HG02588 (cell line): ENCODE measurements around the gene CLDN7.
"Not testable (repeated sequence)": the region's sequence is repeated elsewhere in the genome, so short reads cannot be mapped to it uniquely, and the experiment has no call there.

Experiments
- ATAC-seq: cut with Tn5 transposase; IDR thresholded peaks from one replicate; pipeline ENCODE4 v1.9.1; 2021; ENCODE audit warnings: mild to moderate bottlenecking, moderate library complexity; ENCODE audit not compliant: unreplicated experiment

CLDN7 gene

DNA sequence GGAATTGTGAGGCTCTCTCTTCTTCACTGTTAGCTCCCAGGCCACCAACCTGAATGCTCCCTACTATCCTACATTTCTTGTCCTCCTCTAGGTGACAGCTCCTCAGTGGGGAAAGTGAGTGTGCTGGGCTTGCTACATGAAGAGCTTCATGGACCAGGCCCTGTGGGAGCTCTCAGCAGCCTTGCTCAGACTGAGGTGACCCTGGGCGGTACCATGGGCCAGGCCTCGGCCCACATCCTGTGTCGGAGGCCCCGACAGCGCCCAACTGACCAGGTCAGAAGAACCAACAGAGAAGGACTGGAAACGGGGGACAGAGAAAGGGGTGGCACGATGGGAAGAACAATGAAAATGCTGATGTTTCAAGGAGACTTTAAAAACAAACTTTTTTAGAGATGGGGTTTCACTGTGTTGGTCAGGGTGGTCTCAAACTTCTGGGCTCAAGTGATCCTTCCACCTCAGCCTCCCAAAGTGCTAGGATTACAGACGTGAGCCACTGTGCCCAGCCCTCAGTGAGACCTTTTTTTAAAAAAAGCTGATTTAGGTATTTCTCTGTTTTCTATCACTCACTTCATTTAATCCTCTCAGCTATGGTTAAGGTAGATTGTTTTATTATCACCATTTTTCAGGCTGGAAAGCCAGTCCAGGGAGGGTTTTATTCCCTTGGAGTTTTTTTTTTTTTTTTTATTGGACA is 5.4 kb downstream of the CLDN7 start:
- ATAC-seq: no peak

DNA sequence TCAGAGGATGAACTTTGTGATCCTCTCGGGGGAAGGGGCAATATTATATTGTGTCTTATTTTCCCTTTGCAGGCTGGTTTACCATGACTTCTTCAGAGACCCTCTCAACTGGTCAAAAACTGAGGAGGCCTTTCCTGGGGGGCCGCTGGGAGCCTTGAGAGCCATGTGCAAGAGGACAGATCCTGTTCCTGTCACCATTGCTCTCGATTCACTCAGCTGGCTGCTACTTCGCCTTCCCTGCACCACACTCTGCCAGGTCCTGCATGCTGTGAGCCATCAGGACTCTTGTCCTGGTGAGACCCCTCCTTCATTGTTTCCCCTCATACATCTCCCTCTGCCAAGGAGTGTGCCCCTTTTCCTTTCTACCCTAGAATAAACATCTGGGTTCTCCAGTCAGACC is 7.8 kb downstream of the CLDN7 start:
- no peak for ATAC-seq

GRCh38 chr17:7253082-7253481 is 9.2 kb downstream of the CLDN7 start:
- no peak for ATAC-seq

- peak; percentile 43 for ATAC-seq
Observed at GRCh38 chr17:7252176-7253043, 9.9 kb downstream of the CLDN7 start, which contains the start of gene ELP5. ELP5 (plus strand) TSS chr17:7252215; CDS start chr17:7252551, 336 bp downstream.

DNA sequence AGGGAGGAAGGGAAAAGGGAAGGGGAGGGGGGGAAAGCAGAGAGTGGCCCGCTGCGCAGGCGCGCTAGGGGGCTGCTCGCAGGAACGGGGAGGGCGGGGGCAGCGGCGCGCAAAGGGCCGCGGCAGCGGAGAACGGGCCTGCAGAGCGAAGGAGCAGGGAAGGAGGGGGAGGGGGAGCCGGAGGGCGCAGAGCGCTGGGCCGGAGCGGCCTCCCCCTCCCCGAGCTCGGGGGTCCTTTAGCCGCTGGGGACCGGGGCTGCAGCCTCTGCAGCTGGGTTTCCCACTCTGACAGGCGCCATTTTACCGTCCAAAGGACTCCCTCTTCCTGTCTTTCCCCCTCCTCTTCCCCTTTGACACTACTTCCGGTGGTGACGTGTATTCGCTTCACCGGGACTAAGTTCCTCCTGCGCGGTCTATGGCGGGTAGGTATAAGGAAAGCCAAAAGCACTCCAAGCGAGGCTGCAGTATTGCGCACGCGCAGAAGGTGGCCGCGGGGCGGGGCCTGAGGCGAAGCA is 10.6 kb downstream of the CLDN7 start, which contains the start of gene CTDNEP1:
Gene CTDNEP1, minus strand, starts transcription at position 74 of the 515 bp plus-strand sequence. CDS start 438 bp downstream, outside the sequence.
- peak; percentile 77 for ATAC-seq

GRCh38 chr17:7250695-7251627 is 11.3 kb downstream of the CLDN7 start:
- ATAC-seq: peak; percentile 2

- ATAC-seq: no peak
Observed at GRCh38 chr17:7249830-7250229, 12.4 kb downstream of the CLDN7 start.

GRCh38 chr17:7249214-7249613 is 13.1 kb downstream of the CLDN7 start:
- ATAC-seq: no peak

DNA sequence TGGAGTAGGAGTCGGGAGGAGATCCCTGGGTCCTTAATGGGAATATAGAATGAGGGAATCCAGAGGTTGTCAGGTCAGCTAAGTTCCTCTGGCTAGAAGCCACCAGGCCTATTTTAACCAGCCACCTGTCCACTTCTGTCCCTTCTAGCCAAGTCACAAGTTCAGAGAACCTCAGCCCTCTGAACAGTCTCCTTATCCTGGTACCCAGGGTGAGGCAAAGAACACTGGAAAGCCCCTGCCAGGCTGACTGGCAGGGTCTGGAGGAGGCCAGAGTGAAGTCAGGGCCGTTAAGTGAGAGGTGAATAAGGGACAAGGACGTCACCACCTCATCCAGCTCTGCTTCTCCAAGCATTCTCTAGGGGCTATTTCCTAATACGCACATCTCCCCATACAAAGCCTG is 13.5 kb downstream of the CLDN7 start:
- ATAC-seq: no peak

DNA sequence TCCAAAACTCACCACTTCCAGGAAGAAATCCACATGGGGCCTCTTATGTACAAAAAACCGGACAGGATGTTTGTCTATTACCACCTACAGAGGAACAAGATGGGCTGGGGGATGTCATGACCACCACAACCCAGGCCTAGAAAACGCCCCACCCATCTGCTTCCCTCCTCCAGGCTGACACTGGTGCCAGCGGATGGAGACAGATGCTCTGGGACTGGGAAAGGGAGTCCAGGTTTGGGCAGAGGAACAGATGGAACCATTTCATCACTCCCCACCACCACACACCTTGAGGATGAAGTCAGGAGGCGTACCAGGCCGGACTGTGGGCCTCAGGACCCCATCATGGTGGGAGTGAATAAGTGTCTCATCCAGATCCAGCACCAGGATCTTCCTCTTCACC is 15.5 kb downstream of the CLDN7 start:
- ATAC-seq: no peak

DNA sequence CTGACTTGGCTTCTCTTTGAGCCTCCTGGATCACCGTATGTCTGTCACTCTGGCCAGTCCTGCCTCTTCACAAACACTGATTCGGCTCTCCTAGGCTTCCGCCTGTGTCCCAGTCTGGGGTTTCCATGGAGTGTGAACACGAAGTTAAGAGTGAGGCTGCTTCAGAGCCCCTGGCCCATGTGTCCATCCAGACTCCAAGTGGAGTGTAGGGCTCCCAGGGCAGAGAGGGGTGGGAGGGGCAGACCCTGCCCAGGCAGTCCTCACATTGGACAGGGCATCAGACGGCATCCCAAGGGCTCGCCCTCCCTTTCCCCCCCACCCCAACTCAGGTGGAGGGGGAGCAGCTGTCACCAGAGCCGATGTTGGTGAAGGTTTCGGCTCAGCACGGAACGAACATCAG is 18.4 kb downstream of the CLDN7 start:
- ATAC-seq: not testable (repeated sequence)

GRCh38 chr17:7243453-7243729 is 18.9 kb downstream of the CLDN7 start:
- no peak for ATAC-seq

GRCh38 chr17:7242717-7243452 is 19.4 kb downstream of the CLDN7 start:
- peak; percentile 37 for ATAC-seq

DNA sequence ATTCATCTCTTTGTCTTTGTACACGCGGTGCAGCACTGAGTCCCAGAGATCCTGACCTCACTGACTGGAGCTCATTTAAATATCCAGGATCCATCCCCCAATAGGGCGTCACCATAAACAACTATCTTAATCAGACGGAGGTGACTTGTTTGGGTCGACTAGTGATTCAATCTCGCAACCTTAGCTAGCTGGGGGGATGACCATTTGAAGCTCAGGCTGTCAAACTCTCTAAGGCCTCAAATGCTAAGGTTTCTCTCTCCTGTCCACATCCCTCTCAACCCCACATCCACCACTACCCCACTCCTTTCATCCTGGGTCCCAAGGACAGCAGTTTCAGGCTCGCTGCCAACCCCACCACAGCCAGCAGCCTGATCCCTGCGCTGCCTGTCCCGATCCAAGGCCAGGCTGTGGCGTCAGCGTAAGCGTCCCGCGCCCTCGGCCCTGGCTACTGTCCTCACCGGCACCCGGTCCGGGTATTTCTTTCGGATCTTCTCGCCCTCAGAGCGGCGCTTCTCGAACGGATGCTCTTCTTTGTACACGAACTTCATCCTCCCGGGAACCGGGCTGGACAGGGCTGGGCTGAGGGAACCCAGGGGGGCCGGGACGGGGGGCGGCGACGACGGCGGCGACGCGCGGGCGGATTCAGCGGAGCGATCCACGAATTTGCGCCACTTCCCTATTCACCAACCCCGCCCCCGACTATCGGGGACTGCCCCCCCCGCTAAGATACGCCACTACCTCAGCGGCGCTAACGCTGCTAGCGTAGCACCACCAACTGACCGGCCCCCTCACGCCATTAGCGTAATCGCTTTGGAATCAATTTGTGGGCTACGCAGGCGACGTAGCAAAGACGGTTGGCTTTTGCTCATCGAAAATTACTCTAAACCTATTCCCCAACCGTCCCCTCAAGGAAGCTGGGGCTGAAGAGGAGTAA is 20.2 kb downstream of the CLDN7 start, which contains the start of gene GABARAP:
Gene GABARAP, minus strand, starts transcription at position 667 of the 934 bp plus-strand sequence. Its CDS starts 119 bp downstream, at position 548.
- ATAC-seq: peak; percentile 33

DNA sequence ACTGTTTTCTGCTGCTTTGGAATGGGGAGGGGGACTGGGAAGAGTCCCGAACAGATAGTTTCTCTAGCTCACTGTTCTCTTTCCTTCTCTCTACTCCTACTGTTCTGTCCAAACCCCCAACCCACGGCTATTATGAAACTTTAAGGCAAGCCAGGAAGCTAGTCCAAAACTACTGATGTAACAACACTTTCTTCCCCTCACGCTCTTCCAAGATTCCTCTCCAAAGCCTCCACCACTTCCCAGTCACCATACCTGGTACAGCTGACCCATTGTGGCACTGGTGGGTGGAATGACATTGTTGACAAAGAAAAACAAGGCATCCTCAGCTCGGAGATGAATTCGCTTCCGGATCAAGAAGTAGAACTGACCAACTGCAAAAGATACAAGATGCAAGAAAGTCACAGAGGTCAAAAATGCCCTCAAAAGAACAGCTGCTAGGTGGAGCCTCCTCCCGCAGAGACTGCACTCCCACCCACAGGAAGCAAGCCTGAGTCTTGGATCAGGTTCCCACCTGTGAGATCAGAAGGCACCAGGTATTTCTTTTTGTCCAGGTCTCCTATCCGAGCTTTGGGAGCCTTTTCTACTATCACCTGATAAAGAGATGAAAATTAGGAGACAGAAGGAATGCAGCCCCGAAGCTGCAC is 21.1 kb downstream of the CLDN7 start:
- no peak for ATAC-seq

DNA sequence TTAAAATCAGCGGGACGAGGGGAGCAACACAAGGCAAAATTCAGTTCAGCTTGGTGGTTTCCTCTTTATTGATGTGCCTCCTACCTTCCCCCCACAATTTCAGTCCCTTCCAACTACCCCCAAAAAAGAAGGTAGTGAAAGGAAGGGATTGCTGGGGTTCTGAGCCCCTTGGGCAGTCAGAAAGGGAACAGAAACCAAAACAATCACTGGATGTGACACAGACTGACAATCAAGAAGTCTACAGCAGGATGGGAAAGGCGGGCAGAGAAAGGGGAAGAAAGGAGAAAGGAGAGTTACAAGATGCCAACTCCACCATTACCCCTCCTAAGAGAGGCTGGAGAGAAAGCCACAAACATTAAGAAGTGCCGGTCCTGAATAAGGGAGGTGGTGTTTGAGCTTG is 21.9 kb downstream of the CLDN7 start:
- ATAC-seq: no peak

- ATAC-seq: peak; percentile 42
Observed at GRCh38 chr17:7239091-7240027, 22.9 kb downstream of the CLDN7 start, which contains the start of gene PHF23. PHF23 (minus strand) TSS chr17:7239457; CDS start chr17:7239279, 178 bp downstream.
